ENCODE measurements around the gene LIPC. TPM values are rescaled to one million over a fixed set of nuclear protein-coding genes. Genes with fewer than 3 reads are reported as not detected.

The LIPC gene
- total and polyA plus RNA-seq, 2 experiments from 2014 or later = 0.43 to 0.63 TPM

- Histone ChIP-seq H3K4me2 (ENCODE audit: unreplicated experiment) (no peak overlapping the region), H3K79me2 (ENCODE audit: insufficient read depth) (no peaks in the 10 kb centered on the region), H3K27ac (no peak overlapping the region), H2AFZ (no peak overlapping the region), H3K9me2 (ENCODE audit: insufficient read depth) (no peaks in the 10 kb centered on the region), H3K9me3 (ENCODE audit: low read depth) (no peaks in the 10 kb centered on the region), H3F3A (ENCODE audit: insufficient read depth) (no peaks in the 10 kb centered on the region), H3K4me1 (ENCODE audit: insufficient read depth) (no peaks in the 10 kb centered on the region), H3K27me3 (replicated peaks; ENCODE audit: insufficient read depth) (no peaks in the 10 kb centered on the region), H3K9ac (no peak overlapping the region), H4K20me1 (ENCODE audit: insufficient read depth) (no peaks in the 10 kb centered on the region), H3K36me3 (ENCODE audit: low read depth) (no peaks in the 10 kb centered on the region), H3K4me3 (no peak overlapping the region)
- no peak for DNase-seq
- 96 to 99% methylated on average over 4 of the region's 4 CpGs for WGBS, 2 experiments (ENCODE audit: low coverage in 1 of 2, low lambda C conversion rate in 2 of 2, missing lambda C conversion rate in 2 of 2)
- in situ Hi-C loops (cut with MboI) = no loop called here
- TF ChIP-seq EZH2 (IDR thresholded peaks at IDR 0.05; ENCODE audit: insufficient read depth, poor library complexity, severe bottlenecking) = no peak
- TF ChIP-seq EZH2phosphoT487 (IDR thresholded peaks at IDR 0.05; ENCODE audit: insufficient read depth, low read depth) = no peak
Observed at GRCh38 chr15:58574631-58575030, 142.8 kb downstream of the LIPC start.

GRCh38 chr15:58575045-58575786 lies 143.4 kb downstream of the LIPC start:
- Histone ChIP-seq H3K79me2 (ENCODE audit: insufficient read depth) (no peaks in the 10 kb centered on the region), H3K36me3 (ENCODE audit: low read depth) (no peaks in the 10 kb centered on the region), H2AFZ (no peak overlapping the region), H3K9me2 (ENCODE audit: insufficient read depth) (no peaks in the 10 kb centered on the region), H3K4me3 (no peak overlapping the region), H3K27ac (no peak overlapping the region), H3K4me2 (ENCODE audit: unreplicated experiment) (no peak overlapping the region), H3K4me1 (ENCODE audit: insufficient read depth) (no peaks in the 10 kb centered on the region), H4K20me1 (ENCODE audit: insufficient read depth) (no peaks in the 10 kb centered on the region), H3K9me3 (ENCODE audit: low read depth) (no peaks in the 10 kb centered on the region), H3F3A (ENCODE audit: insufficient read depth) (no peaks in the 10 kb centered on the region), H3K27me3 (replicated peaks; ENCODE audit: insufficient read depth) (no peaks in the 10 kb centered on the region), H3K9ac (no peak overlapping the region)
- TF ChIP-seq EZH2phosphoT487 (IDR thresholded peaks at IDR 0.05; ENCODE audit: insufficient read depth, low read depth) (no peak), EZH2 (IDR thresholded peaks at IDR 0.05; ENCODE audit: insufficient read depth, poor library complexity, severe bottlenecking) (no peak)
- in situ Hi-C loops (cut with MboI) = no loop called here
- DNase-seq = no peak
- 90 to 92% methylated on average over 14 of the region's 14 CpGs for WGBS, 2 experiments (ENCODE audit: low coverage in 1 of 2, low lambda C conversion rate in 2 of 2, missing lambda C conversion rate in 2 of 2)

DNA sequence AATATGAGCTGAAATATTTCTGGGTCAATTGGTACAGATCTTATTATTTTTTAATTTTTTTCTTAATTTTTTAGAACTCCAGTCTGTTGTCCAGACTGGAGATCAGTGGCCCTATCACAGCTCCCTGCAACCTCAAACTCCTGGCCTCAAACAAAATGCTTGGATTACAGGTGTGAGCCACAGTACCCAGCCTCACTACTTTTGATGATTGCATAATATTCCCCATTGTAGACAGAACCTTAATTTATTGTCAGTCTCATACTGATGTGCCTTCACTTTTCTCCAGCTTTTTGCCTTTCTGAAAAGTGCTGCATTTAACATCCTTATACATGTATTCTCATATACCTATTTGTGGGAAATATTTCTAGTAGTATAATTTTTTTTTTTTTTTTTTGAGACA lies 144.9 kb downstream of the LIPC start:
- Histone ChIP-seq H3F3A (ENCODE audit: insufficient read depth) (no peaks in the 10 kb centered on the region), H3K27ac (no peak overlapping the region), H3K4me3 (no peak overlapping the region), H3K79me2 (ENCODE audit: insufficient read depth) (no peaks in the 10 kb centered on the region), H3K4me1 (ENCODE audit: insufficient read depth) (no peaks in the 10 kb centered on the region), H3K9me3 (ENCODE audit: low read depth) (no peaks in the 10 kb centered on the region), H3K36me3 (ENCODE audit: low read depth) (no peaks in the 10 kb centered on the region), H4K20me1 (ENCODE audit: insufficient read depth) (no peaks in the 10 kb centered on the region), H3K4me2 (ENCODE audit: unreplicated experiment) (no peak overlapping the region), H3K9me2 (ENCODE audit: insufficient read depth) (no peaks in the 10 kb centered on the region), H2AFZ (no peak overlapping the region), H3K9ac (no peak overlapping the region), H3K27me3 (replicated peaks; ENCODE audit: insufficient read depth) (no peaks in the 10 kb centered on the region)
- TF ChIP-seq EZH2 (IDR thresholded peaks at IDR 0.05; ENCODE audit: insufficient read depth, poor library complexity, severe bottlenecking) = no peak
- TF ChIP-seq EZH2phosphoT487 (IDR thresholded peaks at IDR 0.05; ENCODE audit: insufficient read depth, low read depth) = no peak
- in situ Hi-C loops (cut with MboI) = no loop called here
- no peak for DNase-seq

- WGBS, 2 experiments (ENCODE audit: low coverage in 1 of 2, low lambda C conversion rate in 2 of 2, missing lambda C conversion rate in 2 of 2) = 91 to 92% methylated on average over 3 of the region's 3 CpGs
- DNase-seq = no peak
- Histone ChIP-seq H3K27me3 (replicated peaks; ENCODE audit: insufficient read depth) (no peaks in the 10 kb centered on the region), H3K36me3 (ENCODE audit: low read depth) (no peaks in the 10 kb centered on the region), H3K4me2 (ENCODE audit: unreplicated experiment) (no peak overlapping the region), H3K27ac (no peak overlapping the region), H3K9me3 (ENCODE audit: low read depth) (peaks cover 4% of the 10 kb centered on the region), H3F3A (ENCODE audit: insufficient read depth) (no peaks in the 10 kb centered on the region), H3K79me2 (ENCODE audit: insufficient read depth) (no peaks in the 10 kb centered on the region), H3K4me1 (ENCODE audit: insufficient read depth) (no peaks in the 10 kb centered on the region), H3K4me3 (no peak overlapping the region), H3K9ac (no peak overlapping the region), H2AFZ (no peak overlapping the region), H4K20me1 (ENCODE audit: insufficient read depth) (no peaks in the 10 kb centered on the region), H3K9me2 (ENCODE audit: insufficient read depth) (no peaks in the 10 kb centered on the region)
- no peak for TF ChIP-seq EZH2phosphoT487 (IDR thresholded peaks at IDR 0.05; ENCODE audit: insufficient read depth, low read depth)
- no peak for TF ChIP-seq EZH2 (IDR thresholded peaks at IDR 0.05; ENCODE audit: insufficient read depth, poor library complexity, severe bottlenecking)
- in situ Hi-C loops (cut with MboI) = no loop called here
Observed at GRCh38 chr15:58582160-58582559, 150.4 kb downstream of the LIPC start.

Measured in GM23248 (cell line).